A673 (cell line): ENCODE data around the gene KRT31.

Source experiments
- CTCF ChIP-seq: fragments of 300-800, 200-600 bp; sonication (generic); conservative IDR thresholded peaks from 2 replicates; pipeline ENCODE4 v1.5.1; 2017; ENCODE audit warnings: low read depth, mild to moderate bottlenecking, antibody characterized with exemption, low read length, moderate library complexity, mixed read lengths
- EZH2 ChIP-seq: fragments of 200-600 bp; sonication (generic); IDR thresholded peaks from 2 replicates; pipeline ENCODE4 v1.6.1; 2017; ENCODE audit warnings: borderline replicate concordance, low read depth, mild to moderate bottlenecking, mixed read lengths, antibody characterized with exemption, low read length; ENCODE audit not compliant: poor library complexity, severe bottlenecking

- TF ChIP-seq CTCF (no peak), EZH2 (no peak)
Measured at GRCh38 chr17:41440531-41441033, 43.2 kb upstream of the KRT31 start, which contains the start of gene KRT38.
